Measurements from ENCODE around the gene TAP2.

TAP2 gene

GRCh38 chr6:32851025-32851424, 12.5 kb upstream of the TAP2 start:
- TF ChIP-seq TAF1 (IDR thresholded peaks at IDR 0.05; ENCODE audit: borderline replicate concordance, insufficient read depth, low read length) (no peak), FOXP2 (optimal IDR thresholded peaks at IDR 0.05; ENCODE audit: borderline replicate concordance, extremely low read depth, extremely low read length, insufficient read depth) (no peak), REST (IDR thresholded peaks at IDR 0.05; ENCODE audit: insufficient read depth in 1 of 2, low read depth in 2 of 2, low read length in 2 of 2) (no peak), SIN3A (IDR thresholded peaks at IDR 0.05; ENCODE audit: borderline replicate concordance, insufficient read depth, low read length) (no peak), POLR2AphosphoS5 (IDR thresholded peaks at IDR 0.05; ENCODE audit: low read depth, low read length) (no peak)

- TF ChIP-seq REST (IDR thresholded peaks at IDR 0.05; ENCODE audit: insufficient read depth in 1 of 2, low read depth in 2 of 2, low read length in 2 of 2) (no peak), SIN3A (IDR thresholded peaks at IDR 0.05; ENCODE audit: borderline replicate concordance, insufficient read depth, low read length) (no peak), POLR2AphosphoS5 (IDR thresholded peaks at IDR 0.05; ENCODE audit: low read depth, low read length) (no peak), FOXP2 (optimal IDR thresholded peaks at IDR 0.05; ENCODE audit: borderline replicate concordance, extremely low read depth, extremely low read length, insufficient read depth) (no peak), TAF1 (IDR thresholded peaks at IDR 0.05; ENCODE audit: borderline replicate concordance, insufficient read depth, low read length) (no peak)
These were observed 10.6 kb upstream of the TAP2 start for GRCh38 chr6:32849126-32849525.

GRCh38 chr6:32847795-32848194, 9.3 kb upstream of the TAP2 start:
- no peak for TF ChIP-seq POLR2AphosphoS5 (IDR thresholded peaks at IDR 0.05; ENCODE audit: low read depth, low read length)
- TF ChIP-seq REST (IDR thresholded peaks at IDR 0.05; ENCODE audit: insufficient read depth in 1 of 2, low read depth in 2 of 2, low read length in 2 of 2), result no peak
- no peak for TF ChIP-seq FOXP2 (optimal IDR thresholded peaks at IDR 0.05; ENCODE audit: borderline replicate concordance, extremely low read depth, extremely low read length, insufficient read depth)
- no peak for TF ChIP-seq SIN3A (IDR thresholded peaks at IDR 0.05; ENCODE audit: borderline replicate concordance, insufficient read depth, low read length)
- no peak for TF ChIP-seq TAF1 (IDR thresholded peaks at IDR 0.05; ENCODE audit: borderline replicate concordance, insufficient read depth, low read length)

- TF ChIP-seq REST (IDR thresholded peaks at IDR 0.05; ENCODE audit: insufficient read depth in 1 of 2, low read depth in 2 of 2, low read length in 2 of 2), result no peak
- no peak for TF ChIP-seq FOXP2 (optimal IDR thresholded peaks at IDR 0.05; ENCODE audit: borderline replicate concordance, extremely low read depth, extremely low read length, insufficient read depth)
- no peak for TF ChIP-seq POLR2AphosphoS5 (IDR thresholded peaks at IDR 0.05; ENCODE audit: low read depth, low read length)
- no peak for TF ChIP-seq TAF1 (IDR thresholded peaks at IDR 0.05; ENCODE audit: borderline replicate concordance, insufficient read depth, low read length)
- TF ChIP-seq SIN3A (IDR thresholded peaks at IDR 0.05; ENCODE audit: borderline replicate concordance, insufficient read depth, low read length), result no peak
These were observed 8.5 kb upstream of the TAP2 start for GRCh38 chr6:32847004-32847403.

GRCh38 chr6:32845384-32845884, 6.9 kb upstream of the TAP2 start:
- TF ChIP-seq POLR2AphosphoS5 (IDR thresholded peaks at IDR 0.05; ENCODE audit: low read depth, low read length) (no peak), REST (IDR thresholded peaks at IDR 0.05; ENCODE audit: insufficient read depth in 1 of 2, low read depth in 2 of 2, low read length in 2 of 2) (no peak), TAF1 (IDR thresholded peaks at IDR 0.05; ENCODE audit: borderline replicate concordance, insufficient read depth, low read length) (no peak)

Data from PFSK-1 (cell line).